Kidney epithelial cell (primary cell): ENCODE data around the gene NDOR1. TPM values are rescaled to one million over a fixed set of nuclear protein-coding genes. Genes with fewer than 3 reads are reported as not detected.

Source experiments
- DNase-seq: peaks from one replicate; pipeline ENCODE4 v3.0.0-alpha.2; 2010; ENCODE audit warnings: low read depth
- H3K27me3 ChIP-seq: 2 replicates; pipeline ENCODE4 v1.6.0; 2011; ENCODE audit warnings: low read length; ENCODE audit not compliant: control insufficient read depth, insufficient read depth
- H3K36me3 ChIP-seq: 2 replicates; pipeline ENCODE4 v1.5.1; 2011; ENCODE audit warnings: low read length; ENCODE audit not compliant: control insufficient read depth, insufficient read depth
- H3K4me3 ChIP-seq: 2 replicates; pipeline ENCODE4 v1.5.1; 2011; ENCODE audit warnings: low read depth, mild to moderate bottlenecking, control low read depth, low read length
- CTCF ChIP-seq: IDR thresholded peaks from 2 replicates; pipeline ENCODE4 v1.5.1; 2011; ENCODE audit warnings: mild to moderate bottlenecking, moderate library complexity, low read length, control low read depth, inconsistent platforms; ENCODE audit not compliant: insufficient read depth, poor library complexity, severe bottlenecking
- total RNA-seq: library from RNA; depleted of rRNA; stranded (reverse); fragments of >200 nt; gene quantifications from 2 replicates; pipeline ENCODE4 v1.2.3, GENCODE V29; 2015

The NDOR1 gene
- total RNA-seq, 1 donor from 2014 or later, result 28.6 TPM

- no peak for DNase-seq
- TF ChIP-seq CTCF, result no peak
- H3K27me3 ChIP-seq, result peaks cover 52% of the 10 kb centered on the region
- no peak overlapping the region for H3K4me3 ChIP-seq
- H3K36me3 ChIP-seq, result no peaks in the 10 kb centered on the region
Measured at GRCh38 chr9:137234055-137234697, 28.7 kb downstream of the NDOR1 start.

GRCh38 chr9:137234758-137235423 is 29.4 kb downstream of the NDOR1 start:
- Histone ChIP-seq H3K36me3 (no peaks in the 10 kb centered on the region), H3K4me3 (no peak overlapping the region), H3K27me3 (peaks cover 46% of the 10 kb centered on the region)
- no peak for DNase-seq
- no peak for TF ChIP-seq CTCF

- DNase-seq, result no peak
- no peak for TF ChIP-seq CTCF
- Histone ChIP-seq H3K27me3 (peaks cover 42% of the 10 kb centered on the region), H3K36me3 (no peaks in the 10 kb centered on the region), H3K4me3 (no peak overlapping the region)
Measured at GRCh38 chr9:137235424-137236237, 30.1 kb downstream of the NDOR1 start.

GRCh38 chr9:137236238-137236935 is 30.9 kb downstream of the NDOR1 start:
- peak; percentile 99 for TF ChIP-seq CTCF
- DNase-seq, result no peak
- Histone ChIP-seq H3K4me3 (no peak overlapping the region), H3K27me3 (peaks cover 41% of the 10 kb centered on the region), H3K36me3 (no peaks in the 10 kb centered on the region)

- TF ChIP-seq CTCF, result no peak
- H3K27me3 ChIP-seq, result peaks cover 39% of the 10 kb centered on the region
- no peak overlapping the region for H3K4me3 ChIP-seq
- DNase-seq, result no peak
- H3K36me3 ChIP-seq, result peaks cover 3% of the 10 kb centered on the region
Measured at GRCh38 chr9:137236936-137237421, 31.5 kb downstream of the NDOR1 start.
